GM23338 (cell line): ENCODE results near the gene TCF7L2. TPM values are rescaled to one million over a fixed set of nuclear protein-coding genes. Genes with fewer than 3 reads are reported as not detected.

ENCODE experiments used
- ATAC-seq: fragments of 200-7000 bp; cut with Tn5 transposase; 3 replicates; pipeline ENCODE4 v1.9.1; 2020
- DNase-seq: peaks from one replicate; pipeline ENCODE4 v3.0.0-alpha.2; 2015; ENCODE audit warnings: low spot score
- H2AFZ ChIP-seq: fragments of 200-600 bp; sonication (generic); 2 replicates; pipeline ENCODE4 v1.8.0; 2016; ENCODE audit warnings: antibody characterized with exemption, mild to moderate bottlenecking, moderate library complexity
- H3F3A ChIP-seq: fragments of 200-600 bp; sonication (generic); replicated peaks from 2 replicates; pipeline ENCODE4 v1.8.0; 2017; ENCODE audit warnings: antibody characterized with exemption, mixed run types, low read depth
- H3K27ac ChIP-seq: fragments of 200-600 bp; sonication (generic); 2 replicates; pipeline ENCODE4 v1.6.1; 2016; ENCODE audit warnings: low read depth
- H3K27me3 ChIP-seq: fragments of 200-600 bp; sonication (generic); 2 replicates; pipeline ENCODE4 v1.8.0; 2016; ENCODE audit warnings: mild to moderate bottlenecking, mixed run types, moderate library complexity; ENCODE audit not compliant: insufficient read depth
- H3K36me3 ChIP-seq: fragments of 200-600 bp; sonication (generic); 2 replicates; pipeline ENCODE4 v1.8.0; 2016; ENCODE audit warnings: mild to moderate bottlenecking; ENCODE audit not compliant: insufficient read depth
- H3K4me1 ChIP-seq: fragments of 200-600 bp; sonication (generic); 2 replicates; pipeline ENCODE4 v1.8.0; 2016; ENCODE audit warnings: mild to moderate bottlenecking, moderate library complexity; ENCODE audit not compliant: insufficient read depth
- H3K4me2 ChIP-seq: fragments of 200-600 bp; sonication (generic); 2 replicates; pipeline ENCODE4 v1.7.1; 2017; ENCODE audit warnings: mixed run types
- H3K4me3 ChIP-seq: fragments of 200-600 bp; sonication (generic); 2 replicates; pipeline ENCODE4 v1.6.1; 2016; ENCODE audit warnings: mixed run types
- H3K79me2 ChIP-seq: fragments of 200-600 bp; sonication (generic); replicated peaks from 2 replicates; pipeline ENCODE4 v1.8.0; 2017; ENCODE audit warnings: mild to moderate bottlenecking; ENCODE audit not compliant: insufficient read depth
- H3K9me2 ChIP-seq: fragments of 200-600 bp; sonication (generic); 2 replicates; pipeline ENCODE4 v1.8.0; 2017; ENCODE audit not compliant: insufficient read depth
- H4K20me1 ChIP-seq: fragments of 200-600 bp; sonication (generic); replicated peaks from 2 replicates; pipeline ENCODE4 v1.8.0; 2017; ENCODE audit warnings: mild to moderate bottlenecking; ENCODE audit not compliant: insufficient read depth
- H3K27ac Mint-ChIP-seq: 2 replicates; pipeline ENCODE4 v1.8.0; 2020; ENCODE audit warnings: inconsistent platforms, mild to moderate bottlenecking, moderate library complexity, mixed read lengths
- H3K27me3 Mint-ChIP-seq: 3 replicates; pipeline ENCODE4 v1.8.0; 2022; ENCODE audit warnings: low read depth, mild to moderate bottlenecking, moderate library complexity, mixed read lengths, inconsistent platforms; ENCODE audit not compliant: insufficient read depth, poor library complexity
- H3K36me3 Mint-ChIP-seq: 3 replicates; pipeline ENCODE4 v1.8.0; 2021; ENCODE audit warnings: low read depth, mild to moderate bottlenecking, inconsistent platforms, moderate library complexity, mixed read lengths
- H3K4me1 Mint-ChIP-seq: 3 replicates; pipeline ENCODE4 v1.8.0; 2020; ENCODE audit warnings: mild to moderate bottlenecking, inconsistent platforms, mixed read lengths
- H3K4me3 Mint-ChIP-seq: 3 replicates; pipeline ENCODE4 v1.8.0; 2021; ENCODE audit warnings: moderate library complexity, mild to moderate bottlenecking, inconsistent platforms, mixed read lengths
- H3K9me3 Mint-ChIP-seq: 3 replicates; pipeline ENCODE4 v1.8.0; 2020; ENCODE audit warnings: moderate library complexity, mild to moderate bottlenecking, inconsistent platforms, mixed read lengths
- CREB1 ChIP-seq: fragments of 250-450 bp; sonication (Bioruptor Pico); IDR thresholded peaks from 2 replicates; pipeline ENCODE4 v1.5.0; 2020; ENCODE audit warnings: low read depth, mild to moderate bottlenecking, moderate library complexity
- CTCF ChIP-seq, 2 experiments: fragments of 200-600 bp in 1 of 2; sonication (generic) in 1 of 2; conservative IDR thresholded peaks; 2 replicates each; pipeline versions ENCODE4 v1.5.1 to v1.6.1; 2016 to 2017; ENCODE audit warnings: antibody characterized with exemption in 2 of 2, low read depth in 2 of 2, mild to moderate bottlenecking in 2 of 2, moderate library complexity in 1 of 2
- ETS1 ChIP-seq: IDR thresholded peaks from 2 replicates; pipeline ENCODE4 v1.6.1; 2016; ENCODE audit warnings: antibody characterized with exemption
- EZH2 ChIP-seq: fragments of 200-600 bp; sonication (generic); IDR thresholded peaks from one replicate; pipeline ENCODE4 v1.8.0; 2017; ENCODE audit warnings: antibody characterized with exemption, mild to moderate bottlenecking, low read depth; ENCODE audit not compliant: unreplicated experiment
- EZH2phosphoT487 ChIP-seq: fragments of 200-600 bp; sonication (generic); IDR thresholded peaks from one replicate; pipeline ENCODE4 v1.8.1; 2018; ENCODE audit warnings: antibody characterized with exemption; ENCODE audit not compliant: unreplicated experiment
- REST ChIP-seq: IDR thresholded peaks from one replicate; pipeline ENCODE4 v1.6.1; 2018; ENCODE audit warnings: antibody characterized with exemption; ENCODE audit not compliant: unreplicated experiment
- STAT1 ChIP-seq: IDR thresholded peaks from one replicate; pipeline ENCODE4 v1.6.1; 2016; ENCODE audit warnings: antibody characterized with exemption; ENCODE audit not compliant: unreplicated experiment
- ZNF114 ChIP-seq: fragments of 250-450 bp; sonication (Bioruptor Pico); IDR thresholded peaks from 2 replicates; pipeline ENCODE4 v1.5.0; 2020; ENCODE audit warnings: mild to moderate bottlenecking, moderate library complexity
- ZNF331 ChIP-seq: fragments of 250-450 bp; sonication (Bioruptor Pico); IDR thresholded peaks from 2 replicates; pipeline ENCODE4 v1.5.0; 2020; ENCODE audit warnings: low read depth, mild to moderate bottlenecking, moderate library complexity
- polyA plus RNA-seq: library from polyadenylated mRNA; unstranded; fragments of >200 nt; fragmentation: Nextera tagmentation; extraction: Ambion mirVana; gene quantifications from 2 replicates; pipeline ENCODE4 v1.2.1, GENCODE V29; 2016
- total RNA-seq: library from RNA; depleted of rRNA; stranded (reverse); fragments of >200 nt; shearing (Covaris generic); gene quantifications from 2 replicates; pipeline ENCODE4 v1.2.3, GENCODE V29; 2014

Gene TCF7L2
- total and polyA plus RNA-seq, 2 experiments from 2014 or later = 32.2 to 80.8 TPM

GRCh38 chr10:113162960-113163359, 212.9 kb downstream of the TCF7L2 start (continued):
- TF ChIP-seq ETS1 = no peak
- no peak for TF ChIP-seq ZNF331 (CRISPR knock-in tag)
- TF ChIP-seq CTCF (conservative IDR thresholded peaks at IDR 0.05; ENCODE audit: low read depth in 2 of 2) = no peak
- TF ChIP-seq CREB1 (CRISPR knock-in tag) = no peak

- Histone ChIP-seq H2AFZ (no peak overlapping the region), H3F3A (peaks cover 8% of the 10 kb centered on the region; the same call in 1 of the 2 replicates), H3K27ac (peak overlapping the region; percentile 88; the same call in 1 of the 2 replicates), H4K20me1 (peaks cover 17% of the 10 kb centered on the region), H3K9me2 (peaks cover 3% of the 10 kb centered on the region; the same call in 1 of the 2 replicates), H3K4me3 (no peak overlapping the region), H3K27me3 (no peaks in the 10 kb centered on the region), H3K4me2 (peak overlapping the region; percentile 49), H3K4me1 (peaks cover 85% of the 10 kb centered on the region), H3K36me3 (peaks cover 7% of the 10 kb centered on the region; the same call in 1 of the 2 replicates), H3K79me2 (no peaks in the 10 kb centered on the region)
- no peaks in the 10 kb centered on the region for H3K9me3 Mint-ChIP-seq
- DNase-seq = peak; percentile 70
- TF ChIP-seq EZH2phosphoT487 (no peak), ZNF331 (CRISPR knock-in tag) (no peak), ZNF114 (CRISPR knock-in tag) (no peak)
- ATAC-seq = peak; percentile 49
- H3K36me3 Mint-ChIP-seq = peaks cover 35% of the 10 kb centered on the region
- H3K4me3 Mint-ChIP-seq = peak overlapping the region; percentile 28
- H3K4me1 Mint-ChIP-seq = peaks cover 88% of the 10 kb centered on the region
- H3K27me3 Mint-ChIP-seq = peaks cover 31% of the 10 kb centered on the region
- peak overlapping the region; percentile 91 for H3K27ac Mint-ChIP-seq
Measured at GRCh38 chr10:113165673-113166072, 215.6 kb downstream of the TCF7L2 start.

- H3K4me1 Mint-ChIP-seq = peaks cover 72% of the 10 kb centered on the region
- Histone ChIP-seq H3K9me2 (peaks cover 3% of the 10 kb centered on the region; the same call in 1 of the 2 replicates), H3K36me3 (no peaks in the 10 kb centered on the region), H3K79me2 (no peaks in the 10 kb centered on the region), H3K27me3 (no peaks in the 10 kb centered on the region), H3F3A (peaks cover 8% of the 10 kb centered on the region; the same call in 1 of the 2 replicates), H3K4me1 (peaks cover 67% of the 10 kb centered on the region), H4K20me1 (peaks cover 10% of the 10 kb centered on the region), H3K4me2 (no peak overlapping the region; the same call in 1 of the 2 replicates), H3K4me3 (no peak overlapping the region), H2AFZ (no peak overlapping the region), H3K27ac (no peak overlapping the region)
- TF ChIP-seq REST (no peak), CTCF (conservative IDR thresholded peaks at IDR 0.05; ENCODE audit: low read depth in 2 of 2) (no peak), STAT1 (no peak), EZH2 (no peak), EZH2phosphoT487 (no peak)
- H3K27ac Mint-ChIP-seq = peak overlapping the region; percentile 52; the same call in 1 of the 2 replicates
- ATAC-seq = no peak
- H3K36me3 Mint-ChIP-seq = peaks cover 17% of the 10 kb centered on the region
- H3K4me3 Mint-ChIP-seq = no peak overlapping the region
- peaks cover 25% of the 10 kb centered on the region for H3K27me3 Mint-ChIP-seq
- DNase-seq = no peak
- no peaks in the 10 kb centered on the region for H3K9me3 Mint-ChIP-seq
Measured at GRCh38 chr10:113167702-113168101, 217.7 kb downstream of the TCF7L2 start.
